Measurements from ENCODE around the gene STX5.

Gene STX5

DNA sequence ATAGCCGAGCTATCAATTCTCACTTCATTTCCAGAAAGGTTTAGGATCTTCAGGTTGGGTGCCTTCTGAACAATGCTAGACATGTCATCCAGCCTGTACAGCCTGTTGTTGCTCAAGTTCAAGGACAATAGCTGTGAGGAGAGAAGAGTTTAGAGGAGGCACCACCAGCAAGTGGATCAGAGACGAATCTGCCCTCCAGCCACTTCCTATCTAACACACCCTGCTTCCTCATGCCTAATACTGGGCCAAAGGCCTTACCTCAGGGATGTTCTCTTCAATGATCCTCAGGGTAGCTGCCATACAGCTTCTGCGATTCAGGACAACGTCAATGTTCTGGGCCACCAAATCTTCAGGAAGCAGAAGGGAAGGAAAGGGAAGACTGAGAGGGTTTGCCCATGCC lies 30.8 kb downstream of the STX5 start:
- DNase-seq (ENCODE audit: low read depth): no peak
- H3K4me3 ChIP-seq (ENCODE audit: low read depth, low read length): no peak overlapping the region
- TF ChIP-seq, protein P1, sequence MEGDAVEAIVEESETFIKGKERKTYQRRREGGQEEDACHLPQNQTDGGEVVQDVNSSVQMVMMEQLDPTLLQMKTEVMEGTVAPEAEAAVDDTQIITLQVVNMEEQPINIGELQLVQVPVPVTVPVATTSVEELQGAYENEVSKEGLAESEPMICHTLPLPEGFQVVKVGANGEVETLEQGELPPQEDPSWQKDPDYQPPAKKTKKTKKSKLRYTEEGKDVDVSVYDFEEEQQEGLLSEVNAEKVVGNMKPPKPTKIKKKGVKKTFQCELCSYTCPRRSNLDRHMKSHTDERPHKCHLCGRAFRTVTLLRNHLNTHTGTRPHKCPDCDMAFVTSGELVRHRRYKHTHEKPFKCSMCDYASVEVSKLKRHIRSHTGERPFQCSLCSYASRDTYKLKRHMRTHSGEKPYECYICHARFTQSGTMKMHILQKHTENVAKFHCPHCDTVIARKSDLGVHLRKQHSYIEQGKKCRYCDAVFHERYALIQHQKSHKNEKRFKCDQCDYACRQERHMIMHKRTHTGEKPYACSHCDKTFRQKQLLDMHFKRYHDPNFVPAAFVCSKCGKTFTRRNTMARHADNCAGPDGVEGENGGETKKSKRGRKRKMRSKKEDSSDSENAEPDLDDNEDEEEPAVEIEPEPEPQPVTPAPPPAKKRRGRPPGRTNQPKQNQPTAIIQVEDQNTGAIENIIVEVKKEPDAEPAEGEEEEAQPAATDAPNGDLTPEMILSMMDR (conservative IDR thresholded peaks at IDR 0.05; ENCODE audit: low read depth, low read length): no peak

GRCh38 chr11:62799486-62799885 lies 32.4 kb downstream of the STX5 start:
- H3K4me3 ChIP-seq (ENCODE audit: low read depth, low read length): no peak overlapping the region
- TF ChIP-seq, protein P1 (conservative IDR thresholded peaks at IDR 0.05; ENCODE audit: low read depth, low read length): no peak
- DNase-seq (ENCODE audit: low read depth): no peak

- no peak overlapping the region for H3K4me3 ChIP-seq (ENCODE audit: low read depth, low read length)
- TF ChIP-seq, protein P1 (conservative IDR thresholded peaks at IDR 0.05; ENCODE audit: low read depth, low read length): no peak
- DNase-seq (ENCODE audit: low read depth): no peak
Observed at GRCh38 chr11:62796281-62796680, 35.6 kb downstream of the STX5 start.

DNA sequence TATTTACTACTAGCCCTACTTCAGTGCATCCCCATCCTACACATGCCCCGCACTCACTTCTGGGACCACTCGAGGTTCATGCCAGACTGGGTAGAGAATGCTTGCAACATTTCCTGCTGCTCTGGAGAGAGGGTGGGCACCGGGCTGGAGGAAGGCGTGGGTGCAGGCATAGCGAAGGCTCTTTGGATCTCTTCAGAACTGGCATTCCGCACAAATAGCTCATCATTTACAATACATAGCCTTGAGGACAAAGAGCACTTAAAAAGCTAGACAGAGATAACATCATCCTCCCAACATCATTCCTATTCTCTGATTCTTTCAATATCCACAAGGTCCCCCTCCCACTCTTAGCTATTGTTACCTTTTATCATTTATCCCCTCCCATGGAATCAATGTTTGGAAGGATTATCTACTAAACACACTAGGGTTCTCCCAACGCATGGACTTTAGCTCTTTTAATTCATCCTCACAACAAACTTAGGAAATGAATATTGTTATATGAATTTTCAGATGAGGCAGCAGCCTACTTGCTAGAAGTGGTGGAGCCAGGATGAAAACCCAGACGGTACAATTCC lies 37.6 kb downstream of the STX5 start:
- TF ChIP-seq, protein P1 (conservative IDR thresholded peaks at IDR 0.05; ENCODE audit: low read depth, low read length): no peak
- DNase-seq (ENCODE audit: low read depth): no peak
- no peak overlapping the region for H3K4me3 ChIP-seq (ENCODE audit: low read depth, low read length)

GRCh38 chr11:62792202-62792575 lies 39.7 kb downstream of the STX5 start:
- no peak overlapping the region for H3K4me3 ChIP-seq (ENCODE audit: low read depth, low read length)
- DNase-seq (ENCODE audit: low read depth): no peak
- TF ChIP-seq, protein P1 (conservative IDR thresholded peaks at IDR 0.05; ENCODE audit: low read depth, low read length): no peak

GRCh38 chr11:62791501-62792201 lies 40.2 kb downstream of the STX5 start, which contains the start of gene TMEM223:
Gene TMEM223 (minus strand): TSS chr11:62792006. CDS start chr11:62791994, 12 bp downstream.
- TF ChIP-seq, protein P1 (conservative IDR thresholded peaks at IDR 0.05; ENCODE audit: low read depth, low read length): no peak
- peak within 1 kb of the TSS; percentile 92 for H3K4me3 ChIP-seq (ENCODE audit: low read depth, low read length)
- DNase-seq (ENCODE audit: low read depth): peak; percentile 84

DNA sequence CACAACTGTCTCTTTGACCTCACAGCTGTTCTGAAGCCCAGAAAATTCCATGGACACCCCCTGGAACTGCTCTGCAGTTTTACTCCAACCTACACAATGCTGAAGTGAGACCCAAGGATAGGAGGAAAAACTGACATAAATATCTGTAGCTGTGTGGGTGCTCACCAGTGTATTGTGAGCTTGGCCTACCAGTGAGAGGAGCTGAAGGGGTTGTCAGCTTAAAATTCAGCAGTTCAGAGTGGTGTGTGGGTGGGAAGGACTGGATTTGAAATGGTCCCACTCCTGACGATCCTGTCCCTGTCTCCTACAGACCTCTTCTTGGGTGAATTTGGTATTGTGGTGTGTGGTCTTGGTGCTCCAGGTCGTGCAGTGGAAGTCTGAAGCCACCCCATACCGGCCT lies 42.3 kb downstream of the STX5 start:
- DNase-seq (ENCODE audit: low read depth): no peak
- TF ChIP-seq, protein P1 (conservative IDR thresholded peaks at IDR 0.05; ENCODE audit: low read depth, low read length): no peak
- no peak overlapping the region for H3K4me3 ChIP-seq (ENCODE audit: low read depth, low read length)
